ENCODE data around the gene ANKRD33B.

Gene ANKRD33B

GRCh38 chr5:10703676-10704075 lies 139.8 kb downstream of the ANKRD33B start:
- no peak for DNase-seq

- peak; percentile 25 for DNase-seq
Observed at GRCh38 chr5:10704949-10705621, 141.2 kb downstream of the ANKRD33B start.

- DNase-seq, result no peak
Observed at GRCh38 chr5:10705747-10706146, 141.9 kb downstream of the ANKRD33B start.

GRCh38 chr5:10706326-10706725 lies 142.5 kb downstream of the ANKRD33B start:
- DNase-seq, result no peak
